ENCODE measurements around the gene ZSCAN21. TPM values are rescaled to one million over a fixed set of nuclear protein-coding genes. Genes with fewer than 3 reads are reported as not detected.

Gene ZSCAN21
- total and polyA plus RNA-seq, 2 of the 4 experiments (the other 2 are of a cell fraction): 11.5 to 13.3 TPM

DNA sequence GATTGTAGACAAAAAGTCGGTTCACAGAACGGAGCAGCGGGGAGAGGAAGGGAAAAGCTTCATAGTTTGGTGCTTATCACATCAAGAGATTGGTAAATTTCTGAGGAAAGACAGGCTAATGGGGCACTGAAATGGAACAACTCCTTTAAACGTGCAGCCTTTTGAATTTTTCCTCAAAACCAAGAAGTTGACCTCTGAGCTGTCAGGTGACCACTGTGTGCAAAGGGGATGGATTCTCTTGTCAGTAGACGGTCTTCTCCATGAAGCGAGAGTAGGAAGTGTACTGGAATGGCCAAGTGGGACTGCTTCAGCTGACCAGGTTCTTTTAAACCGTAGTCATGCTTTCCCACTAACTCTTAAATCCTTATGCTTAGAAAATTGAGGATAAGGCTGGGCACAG, 11.2 kb upstream of the ZSCAN21 start:
- Histone ChIP-seq H3K18ac (ENCODE audit: low read depth, low read length) (no peak overlapping the region), H3K4me1 (ENCODE audit: control insufficient read depth, insufficient read depth, low read length) (peaks cover 20% of the 10 kb centered on the region), H2BK15ac (ENCODE audit: low read depth, low read length) (no peak overlapping the region), H3K27ac (ENCODE audit: insufficient read depth, low read length) (no peak overlapping the region), H3K23ac (ENCODE audit: low read depth, low read length) (no peak overlapping the region), H4K20me1 (ENCODE audit: insufficient read depth, low read length) (peaks cover 9% of the 10 kb centered on the region; the same call in 1 of the 2 replicates), H2AFZ (replicated peaks; ENCODE audit: low read length, poor library complexity) (no peak overlapping the region), H2AK9ac (replicated peaks; ENCODE audit: low read depth, low read length, poor library complexity) (no peak overlapping the region), H2BK5ac (ENCODE audit: low read depth, low read length, poor library complexity, severe bottlenecking) (no peak overlapping the region), H3K36me3 (ENCODE audit: control insufficient read depth, insufficient read depth, low read length) (peaks cover 19% of the 10 kb centered on the region), H3K9ac (ENCODE audit: low read depth, low read length) (no peak overlapping the region), H2BK120ac (ENCODE audit: low read depth, low read length) (no peak overlapping the region), H4K8ac (ENCODE audit: low read depth in 2 of 2, low read length in 2 of 2) (no peak overlapping the region), H3K14ac (replicated peaks; ENCODE audit: low read depth, low read length) (no peak overlapping the region), H3K79me1 (ENCODE audit: low read depth in 1 of 2, low read length in 2 of 2) (peaks cover 32 to 54% of the 10 kb centered on the region in 2 experiments), H4K5ac (ENCODE audit: low read depth, low read length) (no peak overlapping the region), H3K27me3 (ENCODE audit: control insufficient read depth, insufficient read depth, low read length) (no peaks in the 10 kb centered on the region), H3K4me3 (ENCODE audit: insufficient read depth, low read depth, low read length) (no peak overlapping the region), H3K9me3 (ENCODE audit: control insufficient read depth, insufficient read depth, low read length) (peaks cover 10% of the 10 kb centered on the region), H2AK5ac (ENCODE audit: low read depth, low read length) (peak overlapping the region; percentile 40; the same call in 1 of the 2 replicates), H3K4me2 (ENCODE audit: low read depth, low read length) (no peak overlapping the region), H2BK20ac (ENCODE audit: low read depth, low read length) (no peak overlapping the region), H3K9me1 (ENCODE audit: insufficient read depth, low read length) (peaks cover 16% of the 10 kb centered on the region), H3K4ac (ENCODE audit: low read depth, low read length) (no peak overlapping the region), H4K91ac (ENCODE audit: insufficient read depth, low read depth, low read length) (no peak overlapping the region), H3K56ac (ENCODE audit: extremely low read depth, insufficient read depth, low read length) (no peak overlapping the region)
- ATAC-seq (ENCODE audit: low read depth) (no peak), DNase-seq (no peak)
- TF ChIP-seq POLR2A (IDR thresholded peaks at IDR 0.05; ENCODE audit: low read depth, low read length): no peak
- TF ChIP-seq RFX5 (IDR thresholded peaks at IDR 0.05; ENCODE audit: low read depth, low read length): no peak
- no peak for TF ChIP-seq NFE2L2 (IDR thresholded peaks at IDR 0.05; ENCODE audit: low read depth, low read length)
- TF ChIP-seq CTCF (conservative IDR thresholded peaks at IDR 0.05; ENCODE audit: low read depth, low read length): no peak
- TF ChIP-seq RCOR1 (IDR thresholded peaks at IDR 0.05; ENCODE audit: insufficient replicate concordance, low read length): no peak
- TF ChIP-seq MAFK (IDR thresholded peaks at IDR 0.05; ENCODE audit: low read depth, low read length): no peak
- no peak for TF ChIP-seq BHLHE40 (IDR thresholded peaks at IDR 0.05; ENCODE audit: low read depth, low read length)
- no peak for TF ChIP-seq SMC3 (IDR thresholded peaks at IDR 0.05; ENCODE audit: low read depth, low read length)
- no peak for TF ChIP-seq ELK1 (IDR thresholded peaks at IDR 0.05; ENCODE audit: borderline replicate concordance, low read depth, low read length)
- no peak for TF ChIP-seq FOS (IDR thresholded peaks at IDR 0.05; ENCODE audit: low read depth, low read length)
- TF ChIP-seq, protein P1, sequence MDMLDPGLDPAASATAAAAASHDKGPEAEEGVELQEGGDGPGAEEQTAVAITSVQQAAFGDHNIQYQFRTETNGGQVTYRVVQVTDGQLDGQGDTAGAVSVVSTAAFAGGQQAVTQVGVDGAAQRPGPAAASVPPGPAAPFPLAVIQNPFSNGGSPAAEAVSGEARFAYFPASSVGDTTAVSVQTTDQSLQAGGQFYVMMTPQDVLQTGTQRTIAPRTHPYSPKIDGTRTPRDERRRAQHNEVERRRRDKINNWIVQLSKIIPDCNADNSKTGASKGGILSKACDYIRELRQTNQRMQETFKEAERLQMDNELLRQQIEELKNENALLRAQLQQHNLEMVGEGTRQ (IDR thresholded peaks at IDR 0.05; ENCODE audit: low read depth, low read length): no peak
- no peak for TF ChIP-seq RAD21 (IDR thresholded peaks at IDR 0.05; ENCODE audit: low read length)
- no peak for TF ChIP-seq CEBPB (IDR thresholded peaks at IDR 0.05; ENCODE audit: low read depth, low read length)
- no peak for TF ChIP-seq MXI1 (IDR thresholded peaks at IDR 0.05; ENCODE audit: borderline replicate concordance, low read depth, low read length)
- TF ChIP-seq MAZ (IDR thresholded peaks at IDR 0.05; ENCODE audit: borderline replicate concordance, low read depth, low read length): no peak
- no peak for TF ChIP-seq CHD1 (IDR thresholded peaks at IDR 0.05; ENCODE audit: low read depth, low read length)
- dilution Hi-C loops (cut with HindIII; ENCODE audit: low sequenced_read_pairs, unreplicated experiment) (no loop called here), intact Hi-C loops (cut with micrococcal nuclease) (no loop called here), in situ Hi-C loops (cut with MboI; ENCODE audit: low sequenced_read_pairs) (no loop called here)
- ChIA-PET POLR2A (ENCODE audit: unreplicated experiment) (no interaction called here), CTCF (no interaction called here)
- 100% methylated on average over 1 of the region's 7 CpGs; no CpG with 5 or more reads in 1 of the 2 experiments for WGBS, 2 experiments (ENCODE audit: extremely low coverage in 2 of 2, insufficient read length in 1 of 2)
- no TSS peak for BruUV-seq (replicated peaks)

Measured in IMR-90 (cell line).